HG02610 (cell line): ENCODE measurements around the gene NUP62CL.

ENCODE experiments used
- ATAC-seq: cut with Tn5 transposase; IDR thresholded peaks from one replicate; pipeline ENCODE4 v1.9.1; 2021; ENCODE audit warnings: mild to moderate bottlenecking, moderate library complexity; ENCODE audit not compliant: unreplicated experiment

NUP62CL gene

GRCh38 chrX:107154787-107155620 lies 51.2 kb downstream of the NUP62CL start:
- ATAC-seq: no peak

DNA sequence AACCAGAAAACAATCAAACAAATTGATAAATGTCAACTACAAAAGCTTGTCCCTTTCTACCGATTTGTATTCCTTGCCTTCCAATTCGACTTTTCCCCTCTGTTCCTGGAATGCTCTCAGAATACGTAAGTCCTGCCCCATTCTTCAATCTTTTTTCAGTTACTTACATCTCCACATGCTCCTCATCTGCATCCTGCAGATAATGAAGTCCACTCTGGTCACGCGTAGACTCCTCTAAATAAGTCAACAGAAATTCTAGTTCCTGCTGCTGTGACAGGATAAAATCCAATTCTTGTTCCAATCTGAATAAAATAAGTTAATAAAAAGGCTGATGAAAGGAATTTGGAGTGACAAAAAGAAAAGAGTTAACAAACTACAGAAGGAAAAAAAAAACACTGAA lies 53.2 kb downstream of the NUP62CL start:
- ATAC-seq: no peak

- peak; percentile 50 for ATAC-seq
These were observed 59.6 kb downstream of the NUP62CL start for GRCh38 chrX:107146670-107147069.

DNA sequence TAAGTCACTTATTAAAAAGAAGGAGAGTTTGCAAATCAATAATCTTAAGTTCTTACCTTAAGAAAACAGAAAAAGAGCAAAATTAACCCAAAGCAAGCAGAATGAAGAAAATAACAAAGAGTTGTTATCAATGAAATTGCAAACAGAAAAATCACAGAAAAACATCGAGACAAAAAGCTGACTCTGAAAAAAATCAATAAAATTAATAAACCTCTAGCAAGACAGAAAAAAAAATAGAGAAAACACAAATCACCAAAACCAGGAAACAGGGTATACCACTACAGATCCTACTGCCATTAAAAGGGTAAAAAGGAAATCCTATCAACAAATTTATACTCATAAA lies 70.3 kb downstream of the NUP62CL start:
- no peak for ATAC-seq

GRCh38 chrX:107135049-107135964 lies 70.9 kb downstream of the NUP62CL start:
- no peak for ATAC-seq

DNA sequence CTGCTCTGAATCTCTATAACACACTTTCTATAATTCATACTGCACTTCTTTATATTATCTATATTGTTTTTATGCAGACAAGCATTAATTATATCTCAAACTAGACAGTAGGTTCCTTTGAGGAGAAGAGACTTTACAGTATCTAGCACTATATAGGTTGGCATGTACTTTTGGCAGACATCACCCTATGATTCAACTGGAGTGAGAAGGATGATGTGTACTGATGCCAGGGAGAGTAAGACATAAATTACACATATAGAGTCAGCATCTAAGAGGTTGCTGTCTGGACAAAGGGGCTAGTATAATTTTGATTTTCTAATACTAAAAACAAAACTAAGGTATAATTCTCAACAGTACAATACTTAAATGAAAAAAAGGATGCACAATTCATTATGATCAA lies 82.5 kb downstream of the NUP62CL start:
- no peak for ATAC-seq

- ATAC-seq: no peak
These were observed 87.0 kb downstream of the NUP62CL start for GRCh38 chrX:107119283-107119682.

DNA sequence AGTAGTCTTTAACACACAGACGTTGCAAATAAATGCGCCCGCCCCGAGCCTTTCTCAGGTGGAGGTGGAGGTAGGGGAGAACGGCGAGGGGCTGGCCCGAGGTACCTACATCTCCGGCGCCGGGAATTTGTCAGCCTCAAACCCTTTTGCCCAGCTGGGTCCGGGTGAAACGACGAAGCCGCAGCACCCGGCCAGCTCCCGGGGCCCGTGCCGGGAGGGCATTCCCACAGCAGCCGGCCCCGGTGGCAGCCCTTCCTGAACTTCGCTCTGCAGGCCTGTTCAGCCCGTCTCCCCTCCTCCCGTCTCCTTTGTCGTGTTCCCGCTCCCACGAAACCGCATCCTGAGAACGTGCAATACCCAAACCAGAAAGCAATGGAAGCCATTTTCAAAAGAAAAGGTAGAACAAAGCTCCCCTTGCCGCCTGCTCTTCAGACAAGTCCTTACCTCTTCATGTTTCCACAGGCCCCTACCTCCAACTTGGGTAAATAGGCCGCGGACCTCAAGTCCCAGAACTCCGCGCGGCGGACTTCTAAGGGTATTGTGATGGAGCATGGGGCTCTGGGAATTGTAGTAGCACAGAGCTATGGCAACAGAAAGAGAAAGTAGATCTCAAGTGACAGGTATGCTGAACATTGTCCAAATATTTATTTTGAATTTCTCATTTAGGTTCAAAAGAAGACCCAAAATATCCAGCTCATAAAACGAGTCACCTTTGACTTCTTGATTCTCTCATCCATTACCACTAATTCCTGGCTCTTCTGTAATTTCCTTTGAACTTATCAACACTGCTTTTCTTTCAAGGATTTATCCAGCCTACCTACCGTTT lies 87.7 kb downstream of the NUP62CL start, which contains the start of gene RBM41:
RBM41 (minus strand) TSS at position 501 of the 826 bp plus-strand sequence; CDS start at position 452, 49 bp downstream.
- ATAC-seq: peak; percentile 99

- peak; percentile 7 for ATAC-seq
These were observed 88.3 kb downstream of the NUP62CL start for GRCh38 chrX:107117993-107118321.

DNA sequence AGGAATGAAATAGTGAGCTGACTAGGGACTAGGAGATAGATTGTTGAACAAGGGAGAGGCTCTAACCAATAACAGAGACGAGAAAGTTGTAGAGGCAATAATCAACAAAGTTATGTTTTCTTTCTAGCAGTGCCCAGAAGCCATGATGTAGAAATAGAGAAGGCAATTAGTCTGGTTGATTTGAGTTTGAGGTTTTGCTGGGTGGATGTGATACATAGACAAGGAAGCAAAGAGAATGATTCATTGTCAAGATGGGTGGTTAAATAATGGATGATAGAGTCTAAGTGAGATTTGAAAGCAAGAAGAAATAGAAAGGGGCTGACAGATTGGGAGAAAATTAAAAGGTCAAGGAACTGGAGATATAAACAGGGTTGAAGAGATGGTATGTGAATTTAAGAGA lies 98.8 kb downstream of the NUP62CL start:
- ATAC-seq: no peak

- no peak for ATAC-seq
These were observed 103.3 kb downstream of the NUP62CL start for GRCh38 chrX:107102980-107103379.

DNA sequence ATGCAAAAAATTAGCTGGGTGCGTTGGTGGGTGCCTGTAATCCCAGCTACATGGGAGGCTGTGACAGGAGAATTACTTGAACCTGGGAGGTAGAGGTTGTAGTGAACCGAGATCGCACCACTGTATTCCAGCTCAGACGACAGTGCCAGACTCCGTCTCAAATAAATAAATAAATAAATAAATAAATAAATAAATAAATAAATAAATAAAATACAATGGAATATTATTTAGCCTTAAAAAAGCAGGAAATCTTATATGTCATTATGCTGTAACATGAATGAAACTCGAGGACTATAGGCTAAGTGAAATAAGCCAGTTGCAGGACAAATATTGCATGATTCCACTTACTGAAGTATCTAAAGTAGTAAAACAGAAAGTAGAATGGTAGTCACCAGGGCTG lies 130.1 kb downstream of the NUP62CL start:
- ATAC-seq: no peak
